H4 (cell line): ENCODE results near the gene PLEKHO2. TPM values are rescaled to one million over a fixed set of nuclear protein-coding genes. Genes with fewer than 3 reads are reported as not detected.

Experiments
- DNase-seq: peaks from one replicate; pipeline ENCODE4 v3.0.0-alpha.2; 2015; ENCODE audit warnings: low spot score
- total RNA-seq: library from RNA; depleted of rRNA; stranded (reverse); fragments of >200 nt; shearing (Covaris generic); gene quantifications from 2 replicates; pipeline ENCODE4 v1.2.3, GENCODE V29; 2014

Gene PLEKHO2
- total RNA-seq, 1 experiment from 2014 or later: 5.5 TPM

DNA sequence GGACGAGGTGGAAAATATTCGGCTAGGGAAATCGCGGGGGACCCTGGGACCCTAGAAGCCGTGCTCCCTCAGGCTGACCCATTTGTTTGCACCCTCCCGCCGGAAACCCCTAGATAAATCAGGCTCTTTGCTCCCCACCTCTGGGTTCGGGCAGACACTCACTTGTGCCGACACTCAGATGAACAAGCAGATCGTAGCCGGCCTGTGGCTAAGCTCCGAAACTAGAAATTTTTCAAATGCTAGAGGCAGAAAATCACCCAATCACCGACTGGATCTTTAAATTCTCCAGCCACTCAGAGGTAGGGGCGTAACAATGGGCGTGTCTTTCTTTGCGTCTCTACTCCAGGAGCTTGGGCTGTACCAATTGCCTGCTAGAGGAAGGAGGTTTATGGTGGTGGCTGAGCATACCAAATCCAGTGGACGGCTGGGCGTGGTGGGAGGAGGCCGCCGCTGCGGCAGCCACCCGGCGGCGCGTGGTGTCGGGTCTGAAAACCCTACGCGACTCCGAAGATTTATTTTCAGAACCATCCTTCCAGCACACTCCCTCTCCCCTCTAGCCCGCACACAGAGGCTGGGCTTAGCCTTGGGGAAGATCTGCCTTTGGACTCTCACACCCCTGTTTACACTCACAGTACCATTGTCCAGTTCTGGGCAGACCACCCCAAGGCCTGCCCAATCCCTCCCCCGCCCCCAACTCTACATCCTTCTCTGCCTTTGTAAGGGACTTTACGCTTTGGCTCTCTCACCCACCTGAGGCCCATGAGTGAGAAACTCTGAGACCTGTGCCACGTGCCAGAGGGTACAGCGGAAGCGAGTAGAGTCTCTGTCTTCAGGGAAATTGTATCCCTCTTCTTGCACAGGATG is 16.1 kb upstream of the PLEKHO2 start, which contains the start of gene PIF1:
TSS of gene PIF1 (minus strand) at position 217 of the 864 bp plus-strand sequence. CDS start 1,312 bp downstream, outside the sequence.
- DNase-seq: peak; percentile 98

DNA sequence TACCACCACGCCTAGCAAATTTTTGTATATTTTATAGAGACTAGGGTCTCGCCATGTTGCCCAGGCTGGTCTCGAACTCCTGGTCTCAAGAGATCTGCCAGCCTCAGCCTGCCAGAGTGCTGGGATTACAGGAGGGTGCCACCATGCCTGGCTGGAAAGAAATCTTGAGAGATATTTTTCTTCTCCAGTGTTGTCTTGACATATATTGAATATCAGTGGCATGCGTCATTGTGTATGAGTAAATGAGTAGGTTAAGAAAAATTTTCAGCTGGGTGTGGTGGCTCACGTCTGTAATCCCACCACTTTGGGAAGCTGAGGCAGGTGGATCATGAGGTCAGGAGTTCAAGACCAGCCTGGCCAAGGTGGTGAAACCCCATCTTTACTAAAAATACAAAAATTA is 12.7 kb upstream of the PLEKHO2 start:
- DNase-seq: no peak

DNA sequence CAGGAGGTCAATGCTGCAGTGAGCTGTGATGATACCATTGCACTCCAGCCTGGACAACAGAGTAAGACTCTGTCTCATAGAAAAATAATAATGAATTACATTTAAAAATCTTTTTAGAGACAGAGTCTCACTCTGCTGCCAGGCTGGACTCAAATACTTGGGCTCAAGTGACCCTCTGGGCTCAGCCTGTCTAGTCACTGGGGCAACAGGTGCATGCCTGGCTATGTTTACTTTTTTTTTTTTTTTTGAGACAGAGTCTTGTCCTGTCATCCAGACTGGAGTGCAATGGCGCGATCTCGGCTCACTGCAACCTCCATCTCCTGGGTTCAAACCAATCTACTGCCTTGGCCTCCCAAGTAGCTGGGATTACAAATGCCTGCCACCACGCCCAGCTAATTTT is 8.0 kb upstream of the PLEKHO2 start:
- no peak for DNase-seq

DNA sequence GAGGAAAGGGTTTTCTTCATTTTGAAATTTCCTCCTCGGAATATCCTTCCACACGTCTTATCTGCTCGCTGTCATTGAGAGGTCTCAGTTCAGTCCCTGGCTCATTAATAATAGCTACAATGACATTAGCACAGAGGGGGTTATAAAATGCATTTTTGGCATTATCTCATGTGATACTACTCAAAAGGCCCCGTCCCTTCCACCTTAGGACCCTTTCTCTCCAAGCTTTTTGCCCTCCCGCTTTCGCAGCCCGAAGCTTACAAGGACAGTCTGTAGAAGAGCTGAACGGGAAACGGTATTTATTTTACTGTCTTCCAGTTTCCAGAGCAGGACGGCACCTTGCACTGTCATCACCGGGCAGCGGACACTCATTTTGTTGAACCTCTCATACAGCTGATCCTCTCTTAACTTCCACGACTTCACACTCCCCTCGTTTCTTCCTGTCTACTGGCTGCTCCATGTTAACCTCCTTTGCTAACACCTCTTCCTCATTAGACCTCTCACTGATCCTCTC is 5.6 kb upstream of the PLEKHO2 start:
- no peak for DNase-seq

DNA sequence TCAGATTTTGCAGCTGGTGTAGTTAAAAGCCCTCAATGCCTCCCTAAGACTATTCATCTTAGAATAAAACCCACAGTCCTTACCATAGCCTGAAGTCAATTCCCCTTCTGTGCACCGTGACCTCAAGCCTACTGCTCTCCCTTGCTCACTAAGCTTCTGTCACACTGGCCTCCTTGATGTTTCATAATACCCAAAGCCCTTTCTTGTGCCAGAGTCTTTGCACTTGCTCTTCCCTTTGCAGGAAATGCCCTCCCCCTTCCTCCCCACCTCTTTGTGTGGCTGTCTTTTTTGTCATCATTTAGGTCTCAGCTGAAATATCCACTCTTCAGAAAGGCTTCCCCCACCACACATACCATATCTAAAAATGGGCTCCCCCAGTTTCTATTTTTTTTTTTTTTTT is 4.2 kb upstream of the PLEKHO2 start:
- no peak for DNase-seq

DNA sequence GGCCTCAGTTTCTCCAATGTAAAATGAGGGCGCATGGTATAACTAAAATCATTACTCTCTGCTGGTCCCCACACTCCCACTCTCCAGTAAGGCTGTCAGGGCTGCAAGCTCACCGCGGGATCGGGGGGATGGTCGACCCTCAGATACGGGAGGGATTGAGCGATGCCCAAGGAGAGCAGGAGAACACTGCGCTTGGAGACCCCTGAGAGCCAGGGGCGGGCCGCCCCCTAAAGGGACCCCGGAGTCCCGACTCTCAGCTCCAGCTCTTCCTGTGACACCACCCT is 713 bp upstream of the PLEKHO2 start:
- no peak for DNase-seq

DNA sequence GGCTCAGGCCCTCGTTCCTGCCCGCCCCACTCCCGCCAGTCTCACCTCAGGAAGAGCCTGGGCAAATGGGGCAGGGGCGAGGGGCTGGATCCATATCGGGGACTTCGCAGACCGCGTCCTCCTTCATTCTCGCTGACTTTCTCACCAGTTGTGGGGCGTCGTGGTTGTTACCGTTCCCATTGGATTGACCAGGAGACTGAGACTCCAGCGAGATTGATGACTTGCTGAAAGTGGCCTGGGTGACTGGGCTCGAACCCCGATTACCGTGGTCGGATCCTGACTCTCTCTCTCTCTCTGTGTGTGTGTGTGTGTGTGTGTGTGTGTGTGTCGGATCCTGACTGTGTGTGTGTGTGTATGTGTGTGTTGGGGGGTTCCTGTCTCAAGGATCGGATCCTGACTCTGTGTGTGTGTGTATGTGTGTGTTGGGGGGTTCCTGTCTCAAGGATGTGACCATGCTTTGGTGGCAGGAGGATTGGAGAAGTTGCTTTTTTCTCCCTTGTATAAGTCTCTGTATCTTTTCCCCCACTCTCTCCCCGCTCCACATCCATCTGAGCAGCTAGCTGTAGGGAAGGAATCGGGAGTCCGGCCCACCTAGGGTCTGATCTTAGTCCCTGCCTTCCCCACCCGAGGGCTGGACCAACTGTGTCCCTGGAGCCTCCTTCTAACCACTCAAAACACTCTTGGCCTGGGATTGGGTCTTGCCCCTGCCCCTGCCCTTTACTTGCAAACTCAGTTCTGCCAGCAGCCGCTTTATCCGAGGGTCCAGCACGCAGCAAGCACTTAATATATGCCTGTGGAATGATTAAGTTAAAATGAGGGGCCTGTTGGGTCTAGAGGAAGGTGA is 603 bp downstream of the PLEKHO2 start:
- no peak for DNase-seq

DNA sequence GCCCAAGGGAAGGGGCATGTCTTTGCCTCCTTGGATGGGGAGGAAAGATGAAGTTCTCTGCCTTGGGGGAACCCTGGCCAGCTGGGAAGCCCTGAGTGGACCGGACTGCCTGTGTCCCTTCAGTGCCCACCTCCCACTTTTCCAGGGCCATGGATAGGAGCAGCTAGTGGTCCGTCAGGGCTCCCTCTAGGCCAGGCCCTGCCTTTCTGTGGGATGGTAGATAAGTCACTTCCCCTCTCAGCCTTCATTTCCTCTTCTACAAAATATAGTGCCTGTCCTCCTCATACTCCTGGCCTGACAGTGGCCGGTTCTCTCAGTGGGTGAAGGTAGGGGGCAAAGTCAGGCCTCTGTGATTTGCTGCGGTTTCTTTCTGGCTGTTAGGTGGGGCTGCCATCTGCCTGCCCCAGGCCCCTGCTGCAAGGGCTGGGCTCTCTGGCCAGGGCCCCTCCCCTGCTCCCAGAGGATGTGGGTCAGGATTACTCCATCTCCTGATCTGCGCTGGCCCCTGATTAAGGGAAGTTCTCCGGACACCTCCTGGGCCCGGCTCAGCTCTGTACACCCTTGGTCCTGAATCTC is 1.4 kb downstream of the PLEKHO2 start:
- DNase-seq: no peak

DNA sequence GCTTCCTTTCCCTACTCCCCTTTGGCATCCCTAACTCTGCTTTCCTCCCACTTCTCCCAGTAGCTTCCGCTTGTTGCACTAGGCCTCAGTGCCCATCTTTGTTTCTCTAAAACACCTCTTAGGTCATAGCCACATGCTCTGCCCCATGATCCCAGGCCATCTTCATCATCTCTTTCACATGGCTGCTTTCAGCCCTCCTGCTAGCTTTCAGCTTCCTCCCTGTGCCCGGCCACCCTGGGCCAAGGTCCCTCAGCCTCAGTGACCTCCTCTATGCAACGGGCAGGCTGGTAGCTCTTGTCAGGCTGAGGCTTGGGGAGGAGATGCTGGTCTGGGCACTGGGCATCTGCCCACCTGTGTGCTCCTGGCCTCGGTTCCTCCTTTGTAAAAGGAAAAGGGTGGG is 2.3 kb downstream of the PLEKHO2 start:
- no peak for DNase-seq

DNA sequence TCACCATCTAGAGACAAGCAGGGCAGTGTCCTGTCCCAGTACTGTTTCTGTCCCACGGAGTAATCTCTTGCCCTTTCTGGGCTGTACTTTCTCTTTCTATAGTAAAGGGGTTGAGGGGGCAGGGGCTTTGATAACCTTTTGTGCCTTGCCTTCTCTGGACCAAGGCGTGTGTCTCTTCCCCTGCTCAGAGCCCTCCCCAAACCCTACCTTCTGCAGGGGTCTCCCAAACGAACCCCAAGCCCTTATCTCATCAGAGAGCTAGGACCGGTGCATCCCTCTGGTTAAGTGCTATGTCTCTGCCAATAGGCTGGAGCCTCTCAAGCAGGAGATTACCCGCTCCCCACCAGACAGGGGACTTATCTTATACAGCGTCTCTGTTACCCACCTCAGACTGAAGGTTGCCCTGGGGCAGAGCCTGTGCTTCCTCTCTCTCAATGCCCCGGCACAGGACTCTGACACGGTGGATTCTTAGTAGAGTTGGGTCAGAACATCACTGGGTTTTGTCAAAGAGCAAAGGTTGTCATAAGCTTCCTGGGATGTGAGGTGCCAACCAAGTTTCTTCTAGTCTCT is 2.9 kb downstream of the PLEKHO2 start:
- DNase-seq: no peak

DNA sequence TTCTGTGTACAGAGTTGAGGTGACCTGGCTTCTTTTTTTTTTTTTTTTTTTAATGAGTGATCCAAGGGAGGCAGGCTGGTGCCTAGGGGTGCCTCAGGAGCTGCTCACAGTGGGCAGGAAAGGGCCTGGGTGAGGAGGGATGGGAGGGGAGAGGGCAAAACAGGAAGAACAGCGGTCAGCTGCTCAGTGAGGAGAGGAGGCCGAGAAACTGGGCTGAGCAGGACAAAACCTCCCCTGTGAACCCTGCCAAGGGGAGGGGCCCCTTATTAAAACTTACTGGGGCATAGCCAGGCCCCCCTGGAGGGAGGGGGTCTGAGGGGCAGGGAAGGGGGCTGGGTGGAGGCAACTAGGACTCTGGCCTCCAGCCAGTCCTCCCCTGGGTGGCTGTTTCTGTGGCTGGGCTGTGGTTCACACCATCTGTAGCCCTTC is 3.5 kb downstream of the PLEKHO2 start:
- DNase-seq: no peak

DNA sequence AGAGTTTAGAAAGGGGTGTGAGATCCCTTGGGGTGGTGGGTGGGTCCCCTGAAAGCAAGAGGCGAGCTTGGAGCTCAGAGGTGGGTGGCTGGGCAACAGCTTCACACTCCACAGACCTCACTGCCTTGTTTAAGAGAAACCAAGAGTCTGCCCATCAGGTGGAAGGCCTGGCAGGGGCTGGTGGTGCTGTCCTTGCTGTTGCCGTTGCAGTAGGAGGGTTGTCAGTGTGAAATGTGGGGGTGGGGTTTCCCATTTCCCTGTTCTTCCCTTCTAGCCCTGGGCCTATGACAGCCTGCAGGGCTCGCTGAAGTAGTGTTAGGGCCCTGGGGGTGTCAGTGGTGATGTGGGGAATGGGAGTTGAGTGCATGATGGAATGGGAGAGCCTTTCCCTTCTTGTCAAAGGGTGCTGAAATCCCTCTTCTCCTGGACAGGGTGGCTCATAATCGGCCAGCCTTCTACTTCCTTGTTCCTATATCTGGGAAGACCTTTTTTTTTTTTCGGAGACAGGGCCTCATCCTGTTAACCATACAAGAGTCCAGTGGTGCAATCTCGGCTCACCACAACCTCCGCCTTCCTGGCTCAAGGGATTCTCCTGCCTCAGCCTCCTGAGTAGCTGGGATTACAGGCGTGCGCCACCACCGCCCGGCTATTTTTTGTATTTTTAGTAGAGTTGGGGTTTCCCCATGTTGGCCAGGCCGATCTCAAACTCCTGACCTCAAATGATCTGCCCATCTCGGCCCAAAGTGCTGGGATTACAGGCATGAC is 4.3 kb downstream of the PLEKHO2 start:
- DNase-seq: no peak

DNA sequence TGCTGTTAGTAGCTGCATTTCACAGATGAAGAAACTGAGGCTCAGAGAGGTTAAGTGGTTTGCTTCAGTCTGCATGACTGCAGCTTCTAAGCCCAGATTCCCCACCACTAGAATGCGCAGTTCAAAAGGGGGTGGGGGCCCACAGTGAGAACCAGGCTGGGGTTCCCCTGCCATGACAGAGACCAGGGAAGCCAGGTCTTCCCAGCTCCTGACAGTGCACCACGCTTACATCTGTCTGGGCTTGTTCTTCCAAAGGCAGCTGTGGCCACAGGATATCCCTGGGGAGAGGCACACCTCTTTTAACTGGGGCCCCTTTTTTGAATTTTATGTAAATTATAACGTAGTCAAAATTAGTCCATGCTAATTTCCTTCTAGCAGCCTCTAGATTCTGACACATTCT is 5.3 kb downstream of the PLEKHO2 start:
- no peak for DNase-seq

DNA sequence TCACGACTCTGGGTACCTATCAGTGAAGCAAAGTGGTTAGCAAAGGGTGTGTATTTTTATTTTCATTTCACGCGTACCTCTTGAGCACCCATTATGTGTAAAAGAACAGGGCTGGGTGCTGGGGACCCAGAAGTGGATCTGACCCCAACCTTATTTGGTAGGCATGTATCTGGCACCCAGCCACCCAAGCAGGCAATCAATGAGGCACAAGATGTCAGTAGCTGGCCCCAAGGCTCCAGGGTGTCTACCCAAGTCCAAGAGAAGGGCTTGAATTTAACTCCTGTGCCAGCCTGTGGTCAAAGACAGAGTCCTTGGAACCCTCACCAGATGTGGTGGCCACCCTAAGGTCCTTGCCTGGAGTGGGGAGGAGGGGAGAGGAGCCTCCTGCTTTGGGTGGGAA is 5.7 kb downstream of the PLEKHO2 start:
- DNase-seq: no peak

DNA sequence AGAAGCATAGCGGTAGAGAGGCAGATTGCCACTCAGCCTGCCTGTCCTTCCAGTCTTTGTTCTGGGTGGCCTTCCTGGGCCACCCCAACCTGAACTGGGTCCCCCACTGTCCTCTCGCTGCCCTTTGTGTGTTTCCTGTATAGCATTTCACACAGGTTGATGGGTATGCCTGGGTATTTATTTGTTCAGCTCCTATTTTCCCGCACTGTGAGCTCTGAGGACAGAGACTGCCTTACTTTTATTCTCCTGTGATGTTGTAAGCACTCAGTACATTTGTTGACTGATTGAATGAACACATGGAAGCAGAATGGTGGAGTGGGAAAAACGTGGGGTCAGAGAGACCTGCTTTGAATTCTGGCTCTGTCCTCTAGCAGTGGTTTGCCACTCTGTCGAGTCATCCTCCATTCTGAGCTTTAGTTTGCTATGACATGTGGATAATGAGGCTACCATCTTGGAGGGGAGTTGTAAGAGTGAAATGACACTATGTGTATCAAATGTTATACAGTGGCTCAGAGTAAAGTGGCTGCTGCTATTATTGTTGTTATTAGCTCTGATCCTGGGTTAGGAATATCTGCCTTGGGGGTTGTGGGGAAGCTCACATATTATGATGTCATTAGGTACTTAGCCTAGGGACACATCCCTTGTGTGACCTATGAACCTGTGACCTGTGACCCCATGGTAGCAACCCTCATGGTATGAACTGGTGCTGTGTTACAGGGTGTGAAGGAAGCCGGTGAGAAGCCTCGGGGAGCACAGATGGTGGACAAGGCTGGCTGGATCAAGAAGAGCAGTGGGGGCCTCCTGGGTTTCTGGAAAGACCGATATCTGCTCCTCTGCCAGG is 6.4 kb downstream of the PLEKHO2 start:
- no peak for DNase-seq

DNA sequence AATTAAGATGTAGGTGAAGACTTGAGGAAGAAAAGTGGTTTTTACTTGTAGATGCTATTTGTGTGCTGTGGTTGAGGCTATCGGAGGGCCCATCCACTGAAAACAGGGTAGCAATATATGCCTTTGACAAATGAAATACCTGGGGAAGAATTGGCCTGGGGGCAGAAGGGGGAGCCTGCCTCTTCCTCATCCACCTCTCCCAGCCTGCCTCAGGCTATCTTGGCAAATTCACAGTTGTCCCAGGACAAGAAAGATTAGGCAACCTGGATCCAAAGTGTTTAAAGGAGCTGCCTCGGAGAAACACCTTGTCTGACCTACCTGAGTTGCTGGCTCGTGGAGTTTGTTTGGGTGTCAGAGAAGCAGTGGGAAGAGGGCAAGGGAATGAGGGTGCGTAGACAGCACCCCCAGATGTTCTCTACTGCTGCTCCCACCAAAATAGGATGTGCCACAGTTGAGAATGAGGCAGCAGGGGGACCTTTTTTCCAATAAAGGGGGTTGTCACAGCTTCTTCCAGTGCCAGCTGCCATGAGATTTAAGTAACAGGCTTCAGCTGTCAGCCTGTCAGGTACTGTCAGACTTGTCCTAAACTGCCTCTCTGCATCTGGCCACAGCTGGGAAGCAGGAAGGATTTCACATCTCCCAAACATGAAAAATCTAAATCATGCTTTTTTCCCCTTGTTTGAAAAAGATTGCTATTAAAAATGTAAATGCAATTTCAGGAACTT is 9.2 kb downstream of the PLEKHO2 start:
- no peak for DNase-seq

DNA sequence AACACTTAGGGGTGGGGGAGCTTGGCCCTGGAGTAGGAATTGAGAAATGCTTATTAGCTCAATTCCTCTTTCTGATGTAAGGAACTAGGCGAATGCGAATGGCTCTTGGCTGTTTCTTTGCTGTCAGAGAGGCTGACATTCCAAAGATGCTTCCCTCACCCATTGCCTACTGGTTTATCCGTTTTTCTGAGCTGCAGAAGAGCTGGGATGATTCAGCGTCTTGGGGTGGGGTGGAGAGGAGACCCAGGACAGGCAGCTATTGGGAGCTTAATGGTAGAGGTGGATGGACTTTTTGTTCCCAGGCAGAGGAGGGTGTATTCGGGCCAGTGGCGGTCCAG is 9.8 kb downstream of the PLEKHO2 start:
- DNase-seq: no peak

DNA sequence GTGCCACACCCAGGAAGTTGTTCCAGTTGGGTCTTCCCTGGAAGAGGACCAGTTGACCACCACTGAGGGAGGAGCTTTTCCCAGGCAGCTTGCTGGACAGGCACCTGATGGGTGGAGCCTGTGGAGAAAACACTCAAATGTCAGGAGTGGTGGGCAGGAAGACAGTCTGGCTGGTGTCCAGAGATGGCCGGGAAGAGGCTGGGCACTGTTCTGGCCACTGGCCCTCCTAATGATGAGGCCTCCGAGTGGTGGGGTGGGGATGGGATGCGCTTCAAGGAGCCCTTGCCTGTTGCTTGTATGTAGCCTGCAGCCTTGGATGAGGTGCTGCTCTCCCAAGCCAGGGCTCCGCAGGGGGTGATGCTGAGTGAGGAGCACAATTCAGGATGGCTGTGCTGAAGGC is 12.3 kb downstream of the PLEKHO2 start:
- peak; percentile 34 for DNase-seq

DNA sequence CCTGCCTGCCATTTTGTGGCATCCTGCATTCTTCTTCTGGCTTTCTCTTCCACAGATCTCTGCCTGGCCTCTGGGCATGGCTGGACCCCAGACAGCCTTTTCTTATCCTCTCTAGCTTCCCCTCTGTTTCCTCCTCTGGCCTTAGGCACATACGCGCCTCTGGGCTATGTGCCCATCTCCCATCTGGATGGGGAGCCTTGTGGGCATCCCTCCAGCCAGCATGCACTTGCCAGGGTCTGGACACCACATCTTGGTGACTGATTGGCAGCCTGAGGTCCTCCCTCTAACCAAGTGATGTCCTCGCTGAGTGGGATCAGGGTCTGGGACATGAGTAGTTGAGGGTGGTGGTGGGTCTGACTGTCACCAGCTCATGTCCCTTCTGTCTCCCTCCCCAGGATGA is 12.8 kb downstream of the PLEKHO2 start:
- DNase-seq: no peak
